ENCODE results near the gene SMPD4.
"Not testable (repeated sequence)": the region's sequence is repeated elsewhere in the genome, so short reads cannot be mapped to it uniquely, and the experiment has no call there.

DNA sequence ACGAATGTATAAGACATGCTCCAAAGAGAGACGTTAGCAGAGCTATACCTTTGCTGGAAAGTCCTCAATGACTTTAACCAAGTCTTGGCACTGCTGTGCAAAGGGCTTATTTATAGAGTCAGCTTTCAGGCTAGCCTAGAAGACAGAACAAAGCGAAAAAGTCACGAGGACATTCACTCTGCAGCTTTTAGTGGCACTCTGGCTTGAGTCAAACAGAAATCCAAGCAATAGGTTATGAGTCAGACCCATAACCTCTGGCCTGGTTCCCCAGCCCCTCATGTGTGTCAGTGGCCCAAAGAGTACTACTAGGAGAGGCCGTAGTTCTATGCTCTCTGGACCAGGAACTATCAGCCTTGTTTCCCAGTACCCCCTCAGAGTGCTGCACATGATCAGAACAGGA, 6.5 kb downstream of the SMPD4 start:
- not testable (repeated sequence) for TF ChIP-seq NFRKB (IDR thresholded peaks at IDR 0.05; ENCODE audit: low read depth); ZC3H11A (IDR thresholded peaks at IDR 0.05; ENCODE audit: low read depth, low read length); ZBED1 (IDR thresholded peaks at IDR 0.05); WHSC1 (IDR thresholded peaks at IDR 0.05; ENCODE audit: low read length); ESRRA (IDR thresholded peaks at IDR 0.05; ENCODE audit: borderline replicate concordance, low read depth); FIP1L1 (IDR thresholded peaks at IDR 0.05; ENCODE audit: low read depth, low read length, poor library complexity, severe bottlenecking)
- TF ChIP-seq, protein P1, sequence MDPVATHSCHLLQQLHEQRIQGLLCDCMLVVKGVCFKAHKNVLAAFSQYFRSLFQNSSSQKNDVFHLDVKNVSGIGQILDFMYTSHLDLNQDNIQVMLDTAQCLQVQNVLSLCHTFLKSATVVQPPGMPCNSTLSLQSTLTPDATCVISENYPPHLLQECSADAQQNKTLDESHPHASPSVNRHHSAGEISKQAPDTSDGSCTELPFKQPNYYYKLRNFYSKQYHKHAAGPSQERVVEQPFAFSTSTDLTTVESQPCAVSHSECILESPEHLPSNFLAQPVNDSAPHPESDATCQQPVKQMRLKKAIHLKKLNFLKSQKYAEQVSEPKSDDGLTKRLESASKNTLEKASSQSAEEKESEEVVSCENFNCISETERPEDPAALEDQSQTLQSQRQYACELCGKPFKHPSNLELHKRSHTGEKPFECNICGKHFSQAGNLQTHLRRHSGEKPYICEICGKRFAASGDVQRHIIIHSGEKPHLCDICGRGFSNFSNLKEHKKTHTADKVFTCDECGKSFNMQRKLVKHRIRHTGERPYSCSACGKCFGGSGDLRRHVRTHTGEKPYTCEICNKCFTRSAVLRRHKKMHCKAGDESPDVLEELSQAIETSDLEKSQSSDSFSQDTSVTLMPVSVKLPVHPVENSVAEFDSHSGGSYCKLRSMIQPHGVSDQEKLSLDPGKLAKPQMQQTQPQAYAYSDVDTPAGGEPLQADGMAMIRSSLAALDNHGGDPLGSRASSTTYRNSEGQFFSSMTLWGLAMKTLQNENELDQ (CRISPR knock-in tag; IDR thresholded peaks at IDR 0.05; ENCODE audit: borderline replicate concordance) = not testable (repeated sequence)
- TF ChIP-seq, protein P2, sequence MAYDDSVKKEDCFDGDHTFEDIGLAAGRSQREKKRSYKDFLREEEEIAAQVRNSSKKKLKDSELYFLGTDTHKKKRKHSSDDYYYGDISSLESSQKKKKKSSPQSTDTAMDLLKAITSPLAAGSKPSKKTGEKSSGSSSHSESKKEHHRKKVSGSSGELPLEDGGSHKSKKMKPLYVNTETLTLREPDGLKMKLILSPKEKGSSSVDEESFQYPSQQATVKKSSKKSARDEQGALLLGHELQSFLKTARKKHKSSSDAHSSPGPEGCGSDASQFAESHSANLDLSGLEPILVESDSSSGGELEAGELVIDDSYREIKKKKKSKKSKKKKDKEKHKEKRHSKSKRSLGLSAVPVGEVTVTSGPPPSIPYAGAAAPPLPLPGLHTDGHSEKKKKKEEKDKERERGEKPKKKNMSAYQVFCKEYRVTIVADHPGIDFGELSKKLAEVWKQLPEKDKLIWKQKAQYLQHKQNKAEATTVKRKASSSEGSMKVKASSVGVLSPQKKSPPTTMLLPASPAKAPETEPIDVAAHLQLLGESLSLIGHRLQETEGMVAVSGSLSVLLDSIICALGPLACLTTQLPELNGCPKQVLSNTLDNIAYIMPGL (CRISPR knock-in tag; IDR thresholded peaks at IDR 0.05) = not testable (repeated sequence)
